A549 (cell line): ENCODE results near the gene GSK3B. TPM values are rescaled to one million over a fixed set of nuclear protein-coding genes. Genes with fewer than 3 reads are reported as not detected.

ENCODE experiments used
- ATAC-seq, 2 experiments: fragments of 200-7000 bp in 1 of 2; fragments of >200 bp in 1 of 2; cut with Nextera tagmentation in 1 of 2; cut with Tn5 transposase in 1 of 2; 3 replicates each; pipeline versions ENCODE4 v1.8.0 to v1.9.1; 2018 to 2020; ENCODE audit warnings: mild to moderate bottlenecking in 1 of 2, moderate library complexity in 1 of 2
- CTCF ChIA-PET: fragments of 300-600 bp; sonication (Branson Sonifier 250); formaldehyde crosslinking; extraction: SDS; loops from one replicate; lab custom pipeline; 2021; ENCODE audit warnings: antibody characterized with exemption, inconsistent platforms; lab: Yijun Ruan, JAX
- POLR2A ChIA-PET: fragments of 350-600 bp; formaldehyde crosslinking; extraction: SDS; loops from one replicate; lab custom pipeline; 2021; ENCODE audit warnings: antibody characterized with exemption, inconsistent platforms; lab: Yijun Ruan, JAX
- DNase-seq, 2 experiments: peaks; one replicate each; pipeline versions ENCODE4 v3.0.0 to v3.0.0-alpha.2; 2011 to 2016; ENCODE audit warnings: low read depth in 1 of 2, low spot score in 1 of 2
- FAIRE-seq: peaks from 2 replicates; lab custom pipeline; 2011; peaks lifted over from hg19 to GRCh38; lab: Jason Lieb, UNC
- H3K27ac ChIP-seq, 2 experiments: fragments of >200 bp; sonication (Bioruptor Twin); formaldehyde crosslinking; 3 replicates each; pipeline ENCODE4 v1.5.1; 2016 to 2017
- H3K4me1 ChIP-seq: fragments of >200 bp; sonication (Bioruptor Twin); formaldehyde crosslinking; 3 replicates; pipeline ENCODE4 v1.6.1; 2016
- H3K4me2 ChIP-seq: fragments of >200 bp; sonication (Bioruptor Twin); formaldehyde crosslinking; 3 replicates; pipeline ENCODE4 v1.6.1; 2016
- H3K4me3 ChIP-seq: fragments of >200 bp; sonication (Bioruptor Twin); formaldehyde crosslinking; 3 replicates; pipeline ENCODE4 v1.5.1; 2016
- H3K9me3 ChIP-seq: fragments of >200 bp; sonication (Bioruptor Twin); formaldehyde crosslinking; 3 replicates; pipeline ENCODE4 v1.6.1; 2016
- BHLHE40 ChIP-seq: IDR thresholded peaks from 2 replicates; pipeline ENCODE4 v1.6.1; 2012; ENCODE audit warnings: low read depth, low read length, inconsistent platforms
- EHF ChIP-seq: fragments of 250-450 bp; sonication (Bioruptor Pico); IDR thresholded peaks from 2 replicates; pipeline ENCODE4 v1.5.0; 2020; ENCODE audit warnings: mild to moderate bottlenecking
- EHMT2 ChIP-seq: fragments of 200-600 bp; sonication (generic); IDR thresholded peaks from 2 replicates; pipeline ENCODE4 v1.6.1; 2016; ENCODE audit warnings: antibody characterized with exemption, low read depth, mild to moderate bottlenecking, moderate library complexity
- ESRRA ChIP-seq: fragments of 150-350 bp; IDR thresholded peaks from 2 replicates; pipeline ENCODE4 v1.6.1; 2014; ENCODE audit warnings: mild to moderate bottlenecking, low read length, borderline replicate concordance
- GATA3 ChIP-seq: IDR thresholded peaks from 2 replicates; pipeline ENCODE4 v1.6.1; 2012; ENCODE audit warnings: borderline replicate concordance
- HMGXB4 ChIP-seq: fragments of 250-450 bp; sonication (Bioruptor Pico); IDR thresholded peaks from 2 replicates; pipeline ENCODE4 v1.5.0; 2021; ENCODE audit warnings: mild to moderate bottlenecking, moderate library complexity, borderline replicate concordance
- HOXB13 ChIP-seq: fragments of 250-450 bp; sonication (Bioruptor Pico); IDR thresholded peaks from 2 replicates; pipeline ENCODE4 v1.5.0; 2020; ENCODE audit warnings: low read depth, mild to moderate bottlenecking, moderate library complexity
- JUNB ChIP-seq: fragments of >200 bp; sonication (Bioruptor Twin); formaldehyde crosslinking; IDR thresholded peaks from 2 replicates; pipeline ENCODE4 v1.6.1; 2016
- KDM5A ChIP-seq: fragments of 200-600 bp; sonication (generic); IDR thresholded peaks from 2 replicates; pipeline ENCODE4 v1.6.1; 2016; ENCODE audit warnings: antibody characterized with exemption, mild to moderate bottlenecking
- MYC ChIP-seq: IDR thresholded peaks from 2 replicates; pipeline ENCODE4 v1.6.1; 2012; ENCODE audit warnings: mild to moderate bottlenecking, inconsistent platforms, low read length, improper control_type of control experiment, borderline replicate concordance
- POLR2A ChIP-seq: IDR thresholded peaks from 2 replicates; pipeline ENCODE4 v1.6.1; 2012; ENCODE audit warnings: mild to moderate bottlenecking, low read length
- POLR2AphosphoS2 ChIP-seq: conservative IDR thresholded peaks from 2 replicates; pipeline ENCODE4 v1.6.1; 2012; ENCODE audit warnings: low read length, improper control_type of control experiment, inconsistent platforms
- RAD21 ChIP-seq, 2 experiments: fragments of >200 bp in 1 of 2; sonication (Bioruptor Twin) in 1 of 2; formaldehyde crosslinking in 1 of 2; IDR thresholded peaks in 1 of 2; conservative IDR thresholded peaks in 1 of 2; 2 replicates in 1 of 2; 3 replicates in 1 of 2; pipeline ENCODE4 v1.6.1; 2012 to 2018; ENCODE audit warnings: inconsistent platforms in 1 of 2
- REST ChIP-seq: fragments of 200-600 bp; sonication (generic); IDR thresholded peaks from 2 replicates; pipeline ENCODE4 v1.6.1; 2016; ENCODE audit warnings: antibody characterized with exemption, mild to moderate bottlenecking, moderate library complexity
- SMC3 ChIP-seq: fragments of >200 bp; sonication (Bioruptor Twin); formaldehyde crosslinking; IDR thresholded peaks from 3 replicates; pipeline ENCODE4 v1.6.1; 2018; ENCODE audit warnings: inconsistent platforms
- SREBF2 ChIP-seq: fragments of 450-650 bp; IDR thresholded peaks from 2 replicates; pipeline ENCODE4 v1.6.1; 2014; ENCODE audit warnings: mild to moderate bottlenecking, moderate library complexity
- ZC3H11A ChIP-seq: fragments of 450-650 bp; IDR thresholded peaks from 2 replicates; pipeline ENCODE4 v1.6.1; 2014; ENCODE audit warnings: antibody characterized with exemption, mild to moderate bottlenecking
- ZSCAN20 ChIP-seq: fragments of 250-450 bp; sonication (Bioruptor Pico); IDR thresholded peaks from 2 replicates; pipeline ENCODE4 v1.8.0; 2022; ENCODE audit warnings: mild to moderate bottlenecking, moderate library complexity
- WGBS: methylation state at CpG from one replicate; pipeline ENCODE4 v1.1.6; 2017; ENCODE audit errors: missing lambda C conversion rate; 5-methylcytosine and 5-hydroxymethylcytosine counted together
- polyA plus RNA-seq, 4 experiments: library from polyadenylated mRNA; depleted of rRNA in 3 of 4; stranded (reverse); fragments of >200 nt; fragmentation: RNase III in 1 of 4; extraction: RNeasy Plus Mini Kit Qiagen cat#74134 plus additional on column Dnase treatment in 1 of 4; gene quantifications; 2 replicates in 3 of 4; 3 replicates in 1 of 4; pipeline ENCODE4 v1.2.3, GENCODE V29; 2011 to 2017
- TF ChIP-seq, protein P1 (sequence below): fragments of >200 bp; sonication (Bioruptor Twin); formaldehyde crosslinking; IDR thresholded peaks from 3 replicates; pipeline ENCODE4 v1.6.1; 2016
- TF ChIP-seq, protein P2 (sequence below): fragments of 250-450 bp; sonication (Bioruptor Pico); IDR thresholded peaks from 2 replicates; pipeline ENCODE4 v1.5.0; 2020; ENCODE audit warnings: low read depth, mild to moderate bottlenecking, moderate library complexity

Gene GSK3B
- polyA plus RNA-seq, 2 of the 4 experiments (the other 2 are of a cell fraction) = 30.0 to 49.8 TPM

DNA sequence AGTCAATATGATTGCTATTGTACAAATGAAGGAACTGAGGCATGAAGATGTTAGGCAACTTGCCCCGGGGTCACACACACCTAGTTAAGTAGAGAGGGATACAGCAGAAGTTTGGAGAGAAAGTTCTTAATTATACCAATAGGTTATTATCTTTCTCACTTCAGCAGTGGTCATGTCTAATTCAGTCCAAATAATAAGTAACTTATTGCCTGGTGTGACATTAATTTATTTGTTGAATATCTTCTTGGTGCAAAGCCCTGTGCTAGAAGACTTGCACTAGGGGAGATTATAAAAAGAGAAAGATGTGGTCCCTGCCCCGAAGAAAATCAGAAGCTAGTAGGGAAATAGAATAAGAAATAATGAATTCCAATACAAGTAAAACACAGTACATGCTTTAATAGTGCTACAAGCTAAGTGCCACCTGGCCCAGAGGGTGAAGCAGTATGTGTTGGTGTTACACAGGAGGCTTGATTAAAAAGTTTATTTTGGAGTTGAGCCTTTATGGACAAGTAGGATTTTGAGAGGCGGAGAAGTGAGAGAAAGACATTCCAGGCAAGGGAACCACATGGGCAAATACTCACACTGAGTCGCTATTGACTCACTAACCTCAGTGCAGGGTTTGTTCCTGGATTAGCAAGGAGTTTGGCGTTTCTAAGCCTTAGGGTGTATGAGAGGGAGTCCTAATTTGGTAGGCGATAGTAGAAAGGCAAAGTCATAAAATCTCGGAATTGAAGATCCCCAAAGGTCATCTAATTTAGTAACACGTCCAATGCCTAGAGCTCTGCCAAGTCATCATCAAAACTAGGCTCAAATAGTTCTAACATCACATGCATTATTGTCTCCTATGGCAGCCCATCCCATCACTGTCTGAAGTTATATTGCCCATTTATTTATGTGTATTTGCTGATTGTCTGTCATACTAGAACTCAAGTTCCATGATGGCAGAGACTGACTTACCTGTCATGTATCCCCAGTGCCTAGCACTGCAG lies 19.2 kb upstream of the GSK3B start:
- 0 out of 5 replicates have a peak, but pooled peaks of 1 of the 2 experiments have one; percentile 18 for TF ChIP-seq RAD21 (conservative IDR thresholded peaks at IDR 0.05 in 1 of 2, IDR thresholded peaks at IDR 0.05 in 1 of 2)
- TF ChIP-seq JUNB = 0 out of 2 replicates have a peak, but pooled peaks have one; percentile 18
- TF ChIP-seq HMGXB4 = no peak
- Histone ChIP-seq H3K27ac (peak overlapping the region in 1 of 2 experiments; percentile 38; a peak in 1 of 6 replicates), H3K4me2 (peak overlapping the region; percentile 23), H3K4me3 (no peak overlapping the region), H3K9me3 (no peaks in the 10 kb centered on the region), H3K4me1 (peaks cover 26% of the 10 kb centered on the region)
- 36% methylated on average over 8 of the region's 8 CpGs for WGBS
- DNase-seq = peak in 1 of 2 experiments; percentile 29
- peak; percentile 73 to 87 for ATAC-seq
- POLR2A ChIA-PET = interaction anchor here (1.1 kb wide), 1 partner anchor 18 kb away, joined by 10 read pairs; no protein-coding TSS in a partner anchor
- CTCF ChIA-PET = interaction anchor here (1.0 to 1.5 kb wide), 3 partner anchors 88 to 222 kb away, joined by 3 to 4 read pairs (median 3); no protein-coding TSS in a partner anchor
- no peak for FAIRE-seq

GRCh38 chr3:120111898-120112297 lies 17.7 kb upstream of the GSK3B start:
- no peak overlapping the region for H3K27ac ChIP-seq
- ChIA-PET CTCF (interaction anchor here (1.0 to 1.2 kb wide), 3 partner anchors 16 to 86 kb away, joined by 3 to 5 read pairs (median 3); no protein-coding TSS in a partner anchor), POLR2A (interaction anchor here (1.5 kb wide), 1 partner anchor 16 kb away, joined by 5 read pairs; no protein-coding TSS in a partner anchor)
- ATAC-seq (no peak), DNase-seq (no peak), FAIRE-seq (no peak)
- H3K4me3 ChIP-seq = no peak overlapping the region
- no peaks in the 10 kb centered on the region for H3K9me3 ChIP-seq
- TF ChIP-seq BHLHE40 = no peak
- no peak for TF ChIP-seq JUNB
- TF ChIP-seq ZSCAN20 = no peak
- no peak for TF ChIP-seq SMC3
- no peak for TF ChIP-seq GATA3
- TF ChIP-seq ZC3H11A = no peak
- TF ChIP-seq POLR2A = no peak
- no peak for TF ChIP-seq MYC
- no peak for TF ChIP-seq HOXB13
- TF ChIP-seq SREBF2 = no peak
- TF ChIP-seq ESRRA = no peak
- TF ChIP-seq, protein P1, sequence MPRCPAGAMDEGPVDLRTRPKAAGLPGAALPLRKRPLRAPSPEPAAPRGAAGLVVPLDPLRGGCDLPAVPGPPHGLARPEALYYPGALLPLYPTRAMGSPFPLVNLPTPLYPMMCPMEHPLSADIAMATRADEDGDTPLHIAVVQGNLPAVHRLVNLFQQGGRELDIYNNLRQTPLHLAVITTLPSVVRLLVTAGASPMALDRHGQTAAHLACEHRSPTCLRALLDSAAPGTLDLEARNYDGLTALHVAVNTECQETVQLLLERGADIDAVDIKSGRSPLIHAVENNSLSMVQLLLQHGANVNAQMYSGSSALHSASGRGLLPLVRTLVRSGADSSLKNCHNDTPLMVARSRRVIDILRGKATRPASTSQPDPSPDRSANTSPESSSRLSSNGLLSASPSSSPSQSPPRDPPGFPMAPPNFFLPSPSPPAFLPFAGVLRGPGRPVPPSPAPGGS = no peak
- TF ChIP-seq REST = no peak
- no peak for TF ChIP-seq EHMT2
- TF ChIP-seq KDM5A = no peak
- TF ChIP-seq EHF (CRISPR knock-in tag) = no peak
- TF ChIP-seq, protein P2, sequence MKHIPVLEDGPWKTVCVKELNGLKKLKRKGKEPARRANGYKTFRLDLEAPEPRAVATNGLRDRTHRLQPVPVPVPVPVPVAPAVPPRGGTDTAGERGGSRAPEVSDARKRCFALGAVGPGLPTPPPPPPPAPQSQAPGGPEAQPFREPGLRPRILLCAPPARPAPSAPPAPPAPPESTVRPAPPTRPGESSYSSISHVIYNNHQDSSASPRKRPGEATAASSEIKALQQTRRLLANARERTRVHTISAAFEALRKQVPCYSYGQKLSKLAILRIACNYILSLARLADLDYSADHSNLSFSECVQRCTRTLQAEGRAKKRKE (CRISPR knock-in tag) = no peak
- no peak for TF ChIP-seq POLR2AphosphoS2
- no peak overlapping the region for H3K4me2 ChIP-seq
- 94% methylated on average over 1 of the region's 1 CpG for WGBS
- peaks cover 26% of the 10 kb centered on the region for H3K4me1 ChIP-seq
